SK-N-SH treated with all-trans-retinoic acid at 6 μM for 48 hours (cell line): Measurements from ENCODE around the gene RHOA.

ENCODE experiments used
- ATAC-seq: fragments of 200-7000 bp; cut with Tn5 transposase; 3 replicates; pipeline ENCODE4 v1.9.1; 2020; ENCODE audit warnings: mild to moderate bottlenecking, moderate library complexity
- BACH2 ChIP-seq: fragments of 250-450 bp; sonication (Bioruptor Pico); IDR thresholded peaks from 2 replicates; pipeline ENCODE4 v1.9.0; 2021; ENCODE audit warnings: mild to moderate bottlenecking, borderline replicate concordance
- CREB5 ChIP-seq: fragments of 250-450 bp; sonication (Bioruptor Pico); IDR thresholded peaks from 2 replicates; pipeline ENCODE4 v1.5.1; 2020; ENCODE audit warnings: low read depth, mild to moderate bottlenecking, moderate library complexity
- CSRNP3 ChIP-seq: fragments of 250-450 bp; sonication (Bioruptor Pico); IDR thresholded peaks from 2 replicates; pipeline ENCODE4 v1.5.1; 2021; ENCODE audit warnings: mild to moderate bottlenecking, moderate library complexity
- ESRRG ChIP-seq: fragments of 250-450 bp; sonication (Bioruptor Pico); IDR thresholded peaks from 2 replicates; pipeline ENCODE4 v1.6.1; 2021; ENCODE audit warnings: mild to moderate bottlenecking
- GLIS3 ChIP-seq: fragments of 250-450 bp; sonication (Bioruptor Pico); IDR thresholded peaks from 2 replicates; pipeline ENCODE4 v1.5.0; 2020; ENCODE audit warnings: mild to moderate bottlenecking, moderate library complexity
- ISL1 ChIP-seq: fragments of 250-450 bp; sonication (Bioruptor Pico); IDR thresholded peaks from 2 replicates; pipeline ENCODE4 v2.1.2; 2022; ENCODE audit warnings: mild to moderate bottlenecking, moderate library complexity
- OSR1 ChIP-seq: fragments of 250-450 bp; sonication (Bioruptor Pico); IDR thresholded peaks from 2 replicates; pipeline ENCODE4 v1.8.0; 2022; ENCODE audit warnings: moderate library complexity, mild to moderate bottlenecking, inconsistent platforms
- PATZ1 ChIP-seq: fragments of 250-450 bp; sonication (Bioruptor Pico); IDR thresholded peaks from 2 replicates; pipeline ENCODE4 v1.8.0; 2020; ENCODE audit warnings: mild to moderate bottlenecking, moderate library complexity, borderline replicate concordance
- PPARA ChIP-seq: fragments of 250-450 bp; sonication (Bioruptor Pico); IDR thresholded peaks from 2 replicates; pipeline ENCODE4 v1.5.0; 2020; ENCODE audit warnings: mild to moderate bottlenecking, borderline replicate concordance
- SNAI2 ChIP-seq: fragments of 250-450 bp; sonication (Bioruptor Pico); IDR thresholded peaks from 2 replicates; pipeline ENCODE4 v1.5.0; 2020; ENCODE audit warnings: mild to moderate bottlenecking, moderate library complexity
- TCF4 ChIP-seq: fragments of 250-450 bp; sonication (Bioruptor Pico); IDR thresholded peaks from 2 replicates; pipeline ENCODE4 v1.8.0; 2021; ENCODE audit warnings: mild to moderate bottlenecking, moderate library complexity, borderline replicate concordance
- TOX ChIP-seq: fragments of 250-450 bp; sonication (Bioruptor Pico); IDR thresholded peaks from 2 replicates; pipeline ENCODE4 v1.8.0; 2021; ENCODE audit warnings: mild to moderate bottlenecking, moderate library complexity, borderline replicate concordance
- ZC3H10 ChIP-seq: fragments of 250-450 bp; sonication (Bioruptor Pico); IDR thresholded peaks from 2 replicates; pipeline ENCODE4 v1.5.1; 2021; ENCODE audit warnings: mild to moderate bottlenecking, moderate library complexity
- ZFP3 ChIP-seq: fragments of 250-450 bp; sonication (Bioruptor Pico); IDR thresholded peaks from 2 replicates; pipeline ENCODE4 v1.5.0; 2020; ENCODE audit warnings: mild to moderate bottlenecking, moderate library complexity
- ZFP30 ChIP-seq: fragments of 450-650 bp; formaldehyde crosslinking; IDR thresholded peaks from 2 replicates; pipeline ENCODE4 v1.5.0; 2022; ENCODE audit warnings: mild to moderate bottlenecking, moderate library complexity
- ZNF565 ChIP-seq: fragments of 450-650 bp; formaldehyde crosslinking; conservative IDR thresholded peaks from 2 replicates; pipeline ENCODE4 v1.5.0; 2020; ENCODE audit warnings: low read depth, mild to moderate bottlenecking, moderate library complexity
- ZNF70 ChIP-seq: fragments of 450-650 bp; formaldehyde crosslinking; IDR thresholded peaks from 2 replicates; pipeline ENCODE4 v1.5.0; 2020; ENCODE audit warnings: mild to moderate bottlenecking, moderate library complexity
- ZNF8 ChIP-seq: fragments of 450-650 bp; formaldehyde crosslinking; IDR thresholded peaks from 2 replicates; pipeline ENCODE4 v1.5.0; 2020; ENCODE audit warnings: mild to moderate bottlenecking, moderate library complexity
- TF ChIP-seq, protein P1 (sequence below): fragments of 250-450 bp; sonication (Bioruptor Pico); IDR thresholded peaks from 2 replicates; pipeline ENCODE4 v1.5.0; 2020; ENCODE audit warnings: mild to moderate bottlenecking, moderate library complexity
- TF ChIP-seq, protein P2 (sequence below): fragments of 250-450 bp; sonication (Bioruptor Pico); IDR thresholded peaks from 2 replicates; pipeline ENCODE4 v1.8.0; 2021; ENCODE audit warnings: low read depth, mild to moderate bottlenecking, moderate library complexity, borderline replicate concordance

Gene RHOA

GRCh38 chr3:49403891-49404290 lies 7.9 kb downstream of the RHOA start:
- TF ChIP-seq ZC3H10 (CRISPR knock-in tag), result no peak
- TF ChIP-seq SNAI2 (CRISPR knock-in tag), result no peak
- TF ChIP-seq, protein P1, sequence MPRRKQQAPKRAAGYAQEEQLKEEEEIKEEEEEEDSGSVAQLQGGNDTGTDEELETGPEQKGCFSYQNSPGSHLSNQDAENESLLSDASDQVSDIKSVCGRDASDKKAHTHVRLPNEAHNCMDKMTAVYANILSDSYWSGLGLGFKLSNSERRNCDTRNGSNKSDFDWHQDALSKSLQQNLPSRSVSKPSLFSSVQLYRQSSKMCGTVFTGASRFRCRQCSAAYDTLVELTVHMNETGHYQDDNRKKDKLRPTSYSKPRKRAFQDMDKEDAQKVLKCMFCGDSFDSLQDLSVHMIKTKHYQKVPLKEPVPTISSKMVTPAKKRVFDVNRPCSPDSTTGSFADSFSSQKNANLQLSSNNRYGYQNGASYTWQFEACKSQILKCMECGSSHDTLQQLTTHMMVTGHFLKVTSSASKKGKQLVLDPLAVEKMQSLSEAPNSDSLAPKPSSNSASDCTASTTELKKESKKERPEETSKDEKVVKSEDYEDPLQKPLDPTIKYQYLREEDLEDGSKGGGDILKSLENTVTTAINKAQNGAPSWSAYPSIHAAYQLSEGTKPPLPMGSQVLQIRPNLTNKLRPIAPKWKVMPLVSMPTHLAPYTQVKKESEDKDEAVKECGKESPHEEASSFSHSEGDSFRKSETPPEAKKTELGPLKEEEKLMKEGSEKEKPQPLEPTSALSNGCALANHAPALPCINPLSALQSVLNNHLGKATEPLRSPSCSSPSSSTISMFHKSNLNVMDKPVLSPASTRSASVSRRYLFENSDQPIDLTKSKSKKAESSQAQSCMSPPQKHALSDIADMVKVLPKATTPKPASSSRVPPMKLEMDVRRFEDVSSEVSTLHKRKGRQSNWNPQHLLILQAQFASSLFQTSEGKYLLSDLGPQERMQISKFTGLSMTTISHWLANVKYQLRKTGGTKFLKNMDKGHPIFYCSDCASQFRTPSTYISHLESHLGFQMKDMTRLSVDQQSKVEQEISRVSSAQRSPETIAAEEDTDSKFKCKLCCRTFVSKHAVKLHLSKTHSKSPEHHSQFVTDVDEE (CRISPR knock-in tag), result no peak
- TF ChIP-seq ESRRG, result no peak
- no peak for TF ChIP-seq ZFP30
- no peak for TF ChIP-seq ZNF8 (CRISPR knock-in tag)
- TF ChIP-seq, protein P2, sequence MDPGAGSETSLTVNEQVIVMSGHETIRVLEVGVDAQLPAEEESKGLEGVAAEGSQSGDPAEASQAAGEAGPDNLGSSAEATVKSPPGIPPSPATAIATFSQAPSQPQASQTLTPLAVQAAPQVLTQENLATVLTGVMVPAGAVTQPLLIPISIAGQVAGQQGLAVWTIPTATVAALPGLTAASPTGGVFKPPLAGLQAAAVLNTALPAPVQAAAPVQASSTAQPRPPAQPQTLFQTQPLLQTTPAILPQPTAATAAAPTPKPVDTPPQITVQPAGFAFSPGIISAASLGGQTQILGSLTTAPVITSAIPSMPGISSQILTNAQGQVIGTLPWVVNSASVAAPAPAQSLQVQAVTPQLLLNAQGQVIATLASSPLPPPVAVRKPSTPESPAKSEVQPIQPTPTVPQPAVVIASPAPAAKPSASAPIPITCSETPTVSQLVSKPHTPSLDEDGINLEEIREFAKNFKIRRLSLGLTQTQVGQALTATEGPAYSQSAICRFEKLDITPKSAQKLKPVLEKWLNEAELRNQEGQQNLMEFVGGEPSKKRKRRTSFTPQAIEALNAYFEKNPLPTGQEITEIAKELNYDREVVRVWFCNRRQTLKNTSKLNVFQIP, result no peak
- no peak for TF ChIP-seq ZFP3 (CRISPR knock-in tag)
- no peak for ATAC-seq

DNA sequence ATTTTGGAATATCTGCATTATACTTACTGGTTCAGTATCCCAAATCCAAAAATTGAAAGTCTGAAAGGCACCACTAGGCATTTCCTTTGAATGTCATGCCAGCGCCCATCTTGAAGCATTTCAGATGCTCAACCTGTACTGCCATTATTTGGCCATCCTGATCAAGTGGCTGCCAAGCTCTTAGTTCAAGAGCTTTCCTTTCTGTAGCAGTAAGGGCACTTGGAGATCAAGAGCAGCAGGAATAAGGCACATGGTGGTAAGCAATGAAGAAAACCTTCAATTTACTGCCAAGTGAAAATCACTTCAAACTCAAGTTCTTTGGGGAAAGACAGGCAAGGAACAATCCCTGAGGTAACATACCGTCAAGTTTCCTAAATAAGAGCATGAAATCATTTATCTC lies 10.0 kb downstream of the RHOA start:
- TF ChIP-seq ZFP3 (CRISPR knock-in tag) (no peak), CREB5 (CRISPR knock-in tag) (no peak), BACH2 (no peak), ISL1 (CRISPR knock-in tag) (no peak), OSR1 (CRISPR knock-in tag) (no peak), ESRRG (no peak), ZNF70 (CRISPR knock-in tag) (no peak), PATZ1 (CRISPR knock-in tag) (no peak), TCF4 (CRISPR knock-in tag) (no peak), CSRNP3 (CRISPR knock-in tag) (no peak), ZNF565 (no peak), TOX (CRISPR knock-in tag) (no peak), GLIS3 (CRISPR knock-in tag) (no peak), PPARA (CRISPR knock-in tag) (no peak), SNAI2 (CRISPR knock-in tag) (no peak), ZFP30 (no peak)
- TF ChIP-seq, protein P2, result no peak
- TF ChIP-seq, protein P1 (CRISPR knock-in tag), result no peak
- ATAC-seq, result no peak
